ENCODE results near the gene TMCO4.

Gene TMCO4

GRCh38 chr1:19828546-19828945 lies 28.8 kb upstream of the TMCO4 start:
- peaks cover 3% of the 10 kb centered on the region for H3K9me3 ChIP-seq (ENCODE audit: severe bottlenecking)
- no peaks in the 10 kb centered on the region for H3K27me3 ChIP-seq (ENCODE audit: insufficient read depth, poor library complexity, severe bottlenecking)
- no peaks in the 10 kb centered on the region for H3K36me3 ChIP-seq (ENCODE audit: low read depth)
- ATAC-seq (ENCODE audit: low read depth): no peak
- no peak overlapping the region for H3K27ac ChIP-seq (ENCODE audit: poor library complexity, severe bottlenecking)
- DNase-seq (ENCODE audit: low spot score): no peak
- H3K4me3 ChIP-seq (ENCODE audit: severe bottlenecking): no peak overlapping the region
- H3K4me1 ChIP-seq (ENCODE audit: insufficient read depth, poor library complexity, severe bottlenecking): no peaks in the 10 kb centered on the region
- TF ChIP-seq, protein P1, sequence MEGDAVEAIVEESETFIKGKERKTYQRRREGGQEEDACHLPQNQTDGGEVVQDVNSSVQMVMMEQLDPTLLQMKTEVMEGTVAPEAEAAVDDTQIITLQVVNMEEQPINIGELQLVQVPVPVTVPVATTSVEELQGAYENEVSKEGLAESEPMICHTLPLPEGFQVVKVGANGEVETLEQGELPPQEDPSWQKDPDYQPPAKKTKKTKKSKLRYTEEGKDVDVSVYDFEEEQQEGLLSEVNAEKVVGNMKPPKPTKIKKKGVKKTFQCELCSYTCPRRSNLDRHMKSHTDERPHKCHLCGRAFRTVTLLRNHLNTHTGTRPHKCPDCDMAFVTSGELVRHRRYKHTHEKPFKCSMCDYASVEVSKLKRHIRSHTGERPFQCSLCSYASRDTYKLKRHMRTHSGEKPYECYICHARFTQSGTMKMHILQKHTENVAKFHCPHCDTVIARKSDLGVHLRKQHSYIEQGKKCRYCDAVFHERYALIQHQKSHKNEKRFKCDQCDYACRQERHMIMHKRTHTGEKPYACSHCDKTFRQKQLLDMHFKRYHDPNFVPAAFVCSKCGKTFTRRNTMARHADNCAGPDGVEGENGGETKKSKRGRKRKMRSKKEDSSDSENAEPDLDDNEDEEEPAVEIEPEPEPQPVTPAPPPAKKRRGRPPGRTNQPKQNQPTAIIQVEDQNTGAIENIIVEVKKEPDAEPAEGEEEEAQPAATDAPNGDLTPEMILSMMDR (IDR thresholded peaks at IDR 0.05; ENCODE audit: poor library complexity, severe bottlenecking): no peak

- no peaks in the 10 kb centered on the region for H3K36me3 ChIP-seq (ENCODE audit: low read depth)
- H3K27me3 ChIP-seq (ENCODE audit: insufficient read depth, poor library complexity, severe bottlenecking): no peaks in the 10 kb centered on the region
- ATAC-seq (ENCODE audit: low read depth) (no peak), DNase-seq (ENCODE audit: low spot score) (no peak)
- H3K4me3 ChIP-seq (ENCODE audit: severe bottlenecking): no peak overlapping the region
- TF ChIP-seq, protein P1 (IDR thresholded peaks at IDR 0.05; ENCODE audit: poor library complexity, severe bottlenecking): no peak
- H3K9me3 ChIP-seq (ENCODE audit: severe bottlenecking): no peaks in the 10 kb centered on the region
- H3K4me1 ChIP-seq (ENCODE audit: insufficient read depth, poor library complexity, severe bottlenecking): no peaks in the 10 kb centered on the region
- no peak overlapping the region for H3K27ac ChIP-seq (ENCODE audit: poor library complexity, severe bottlenecking)
These were observed 25.6 kb upstream of the TMCO4 start for GRCh38 chr1:19825298-19825697.

- no peaks in the 10 kb centered on the region for H3K4me1 ChIP-seq (ENCODE audit: insufficient read depth, poor library complexity, severe bottlenecking)
- ATAC-seq (ENCODE audit: low read depth): no peak
- no peak for DNase-seq (ENCODE audit: low spot score)
These were observed 24.8 kb upstream of the TMCO4 start for GRCh38 chr1:19824541-19824940.

GRCh38 chr1:19824036-19824435 lies 24.3 kb upstream of the TMCO4 start:
- Histone ChIP-seq H3K27ac (ENCODE audit: poor library complexity, severe bottlenecking) (no peak overlapping the region), H3K4me1 (ENCODE audit: insufficient read depth, poor library complexity, severe bottlenecking) (no peaks in the 10 kb centered on the region), H3K27me3 (ENCODE audit: insufficient read depth, poor library complexity, severe bottlenecking) (no peaks in the 10 kb centered on the region), H3K36me3 (ENCODE audit: low read depth) (no peaks in the 10 kb centered on the region), H3K9me3 (ENCODE audit: severe bottlenecking) (no peaks in the 10 kb centered on the region), H3K4me3 (ENCODE audit: severe bottlenecking) (no peak overlapping the region)
- TF ChIP-seq, protein P1 (IDR thresholded peaks at IDR 0.05; ENCODE audit: poor library complexity, severe bottlenecking): no peak
- ATAC-seq (ENCODE audit: low read depth) (no peak), DNase-seq (ENCODE audit: low spot score) (no peak)

More at GRCh38 chr1:19824541-19824940, 24.8 kb upstream of the TMCO4 start:
- H3K4me3 ChIP-seq (ENCODE audit: severe bottlenecking): no peak overlapping the region
- H3K27ac ChIP-seq (ENCODE audit: poor library complexity, severe bottlenecking): no peak overlapping the region
- H3K36me3 ChIP-seq (ENCODE audit: low read depth): no peaks in the 10 kb centered on the region
- H3K27me3 ChIP-seq (ENCODE audit: insufficient read depth, poor library complexity, severe bottlenecking): no peaks in the 10 kb centered on the region
- TF ChIP-seq, protein P1 (IDR thresholded peaks at IDR 0.05; ENCODE audit: poor library complexity, severe bottlenecking): no peak
- H3K9me3 ChIP-seq (ENCODE audit: severe bottlenecking): no peaks in the 10 kb centered on the region

DNA sequence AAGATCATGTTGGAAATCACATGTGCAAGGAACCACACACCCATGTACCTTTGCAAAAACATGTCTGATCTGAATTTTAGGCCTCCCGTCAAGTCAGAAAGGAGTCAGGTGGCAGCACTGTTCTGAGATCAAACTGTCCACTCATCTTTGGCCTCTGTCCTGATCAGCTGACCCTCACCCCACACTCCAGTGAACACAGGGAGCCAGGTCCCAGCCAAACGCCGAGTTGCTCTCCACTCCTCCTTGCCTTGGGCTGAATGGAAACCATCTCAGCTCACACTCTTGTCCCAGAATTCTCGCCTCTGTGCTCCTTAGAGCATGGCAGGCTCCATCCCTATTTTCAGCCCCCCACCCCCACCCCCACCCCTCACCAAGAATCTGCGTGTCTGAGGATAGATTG lies 20.0 kb upstream of the TMCO4 start:
- ATAC-seq (ENCODE audit: low read depth): no peak
- TF ChIP-seq, protein P1 (IDR thresholded peaks at IDR 0.05; ENCODE audit: poor library complexity, severe bottlenecking): no peak
- no peaks in the 10 kb centered on the region for H3K27me3 ChIP-seq (ENCODE audit: insufficient read depth, poor library complexity, severe bottlenecking)
- no peaks in the 10 kb centered on the region for H3K36me3 ChIP-seq (ENCODE audit: low read depth)
- H3K4me1 ChIP-seq (ENCODE audit: insufficient read depth, poor library complexity, severe bottlenecking): no peaks in the 10 kb centered on the region
- DNase-seq (ENCODE audit: low spot score): no peak
- no peak overlapping the region for H3K4me3 ChIP-seq (ENCODE audit: severe bottlenecking)
- H3K27ac ChIP-seq (ENCODE audit: poor library complexity, severe bottlenecking): no peak overlapping the region
- no peaks in the 10 kb centered on the region for H3K9me3 ChIP-seq (ENCODE audit: severe bottlenecking)

Data from RWPE2 (cell line).